ENCODE results near the gene NPAS3.

Gene NPAS3

DNA sequence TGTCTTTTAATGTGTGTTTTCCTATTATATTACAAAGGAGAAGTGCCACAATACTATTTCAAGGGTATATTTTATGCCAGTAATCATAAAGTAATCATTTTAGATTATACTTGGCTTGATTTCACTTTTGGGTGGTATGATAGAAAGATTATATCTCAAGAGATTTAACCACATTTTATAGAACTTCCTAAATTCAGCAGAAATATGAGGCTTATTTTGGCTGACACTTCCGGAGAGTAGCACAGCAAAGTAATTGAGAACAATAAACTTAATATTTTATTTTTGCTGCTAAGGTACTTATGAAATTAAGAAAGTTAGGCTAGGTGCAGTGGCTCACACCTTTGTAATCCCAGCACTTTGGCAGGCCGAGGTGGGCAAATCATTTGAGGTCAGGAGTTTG, 319.1 kb downstream of the NPAS3 start (continued):
- TF ChIP-seq, protein P1, sequence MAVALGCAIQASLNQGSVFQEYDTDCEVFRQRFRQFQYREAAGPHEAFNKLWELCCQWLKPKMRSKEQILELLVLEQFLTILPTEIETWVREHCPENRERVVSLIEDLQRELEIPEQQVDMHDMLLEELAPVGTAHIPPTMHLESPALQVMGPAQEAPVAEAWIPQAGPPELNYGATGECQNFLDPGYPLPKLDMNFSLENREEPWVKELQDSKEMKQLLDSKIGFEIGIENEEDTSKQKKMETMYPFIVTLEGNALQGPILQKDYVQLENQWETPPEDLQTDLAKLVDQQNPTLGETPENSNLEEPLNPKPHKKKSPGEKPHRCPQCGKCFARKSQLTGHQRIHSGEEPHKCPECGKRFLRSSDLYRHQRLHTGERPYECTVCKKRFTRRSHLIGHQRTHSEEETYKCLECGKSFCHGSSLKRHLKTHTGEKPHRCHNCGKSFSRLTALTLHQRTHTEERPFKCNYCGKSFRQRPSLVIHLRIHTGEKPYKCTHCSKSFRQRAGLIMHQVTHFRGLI (tag by site-specific recombination; IDR thresholded peaks at IDR 0.05), result no peak

DNA sequence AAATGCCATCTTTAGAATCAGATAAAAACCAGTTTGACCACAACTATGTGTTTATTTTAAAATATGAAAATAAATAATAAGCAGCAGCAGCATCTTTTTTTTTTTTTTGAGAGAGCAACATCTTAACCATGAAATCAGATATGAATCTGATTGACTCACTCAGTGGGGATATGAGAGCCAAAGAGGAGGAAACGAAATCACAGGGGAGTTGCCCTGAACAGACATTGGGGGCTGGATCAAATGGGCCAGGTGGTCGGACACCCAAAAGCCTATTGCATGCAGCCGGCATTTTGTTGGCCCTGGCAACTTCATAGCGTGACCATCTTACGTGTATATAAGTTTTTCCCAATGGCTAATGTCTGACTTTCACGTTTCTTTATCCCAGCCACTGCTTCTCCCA, 321.1 kb downstream of the NPAS3 start:
- Histone ChIP-seq H3K36me3 (ENCODE audit: control insufficient read depth in 2 of 2, insufficient read depth in 1 of 2, low read length in 2 of 2) (no peaks in the 10 kb centered on the region), H3K27ac (ENCODE audit: extremely low read depth, low read depth, low read length) (no peak overlapping the region), H3K4me3 (ENCODE audit: low read depth, low read length) (no peak overlapping the region), H3K4me1 (ENCODE audit: control insufficient read depth, insufficient read depth, low read length) (no peaks in the 10 kb centered on the region), H3K9me3 (ENCODE audit: control insufficient read depth, insufficient read depth, low read depth, low read length) (no peaks in the 10 kb centered on the region)
- TF ChIP-seq, protein P2, sequence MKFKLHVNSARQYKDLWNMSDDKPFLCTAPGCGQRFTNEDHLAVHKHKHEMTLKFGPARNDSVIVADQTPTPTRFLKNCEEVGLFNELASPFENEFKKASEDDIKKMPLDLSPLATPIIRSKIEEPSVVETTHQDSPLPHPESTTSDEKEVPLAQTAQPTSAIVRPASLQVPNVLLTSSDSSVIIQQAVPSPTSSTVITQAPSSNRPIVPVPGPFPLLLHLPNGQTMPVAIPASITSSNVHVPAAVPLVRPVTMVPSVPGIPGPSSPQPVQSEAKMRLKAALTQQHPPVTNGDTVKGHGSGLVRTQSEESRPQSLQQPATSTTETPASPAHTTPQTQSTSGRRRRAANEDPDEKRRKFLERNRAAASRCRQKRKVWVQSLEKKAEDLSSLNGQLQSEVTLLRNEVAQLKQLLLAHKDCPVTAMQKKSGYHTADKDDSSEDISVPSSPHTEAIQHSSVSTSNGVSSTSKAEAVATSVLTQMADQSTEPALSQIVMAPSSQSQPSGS (tag by site-specific recombination; IDR thresholded peaks at IDR 0.05; ENCODE audit: low read depth), result no peak
- TF ChIP-seq ZNF670 (tag by site-specific recombination; IDR thresholded peaks at IDR 0.05; ENCODE audit: low read depth) (no peak), BCL11A (tag by site-specific recombination; IDR thresholded peaks at IDR 0.05; ENCODE audit: low read depth) (no peak), KLF9 (tag by site-specific recombination; IDR thresholded peaks at IDR 0.05; ENCODE audit: low read depth) (no peak), KLF1 (tag by site-specific recombination; IDR thresholded peaks at IDR 0.05) (no peak), ZNF19 (tag by site-specific recombination; IDR thresholded peaks at IDR 0.05; ENCODE audit: low read depth) (no peak), ZNF658 (tag by site-specific recombination; IDR thresholded peaks at IDR 0.05) (no peak), ZNF155 (tag by site-specific recombination; IDR thresholded peaks at IDR 0.05) (no peak), SP3 (tag by site-specific recombination; IDR thresholded peaks at IDR 0.05) (no peak), ZNF558 (tag by site-specific recombination; IDR thresholded peaks at IDR 0.05) (no peak), ZNF529 (tag by site-specific recombination; IDR thresholded peaks at IDR 0.05; ENCODE audit: insufficient replicate concordance) (no peak), ZNF837 (tag by site-specific recombination; IDR thresholded peaks at IDR 0.05) (no peak), OSR2 (tag by site-specific recombination; IDR thresholded peaks at IDR 0.05) (no peak), ZNF626 (tag by site-specific recombination; IDR thresholded peaks at IDR 0.05) (no peak), GLIS1 (tag by site-specific recombination; IDR thresholded peaks at IDR 0.05) (no peak), ZNF114 (tag by site-specific recombination; IDR thresholded peaks at IDR 0.05) (no peak)
- TF ChIP-seq, protein P3, sequence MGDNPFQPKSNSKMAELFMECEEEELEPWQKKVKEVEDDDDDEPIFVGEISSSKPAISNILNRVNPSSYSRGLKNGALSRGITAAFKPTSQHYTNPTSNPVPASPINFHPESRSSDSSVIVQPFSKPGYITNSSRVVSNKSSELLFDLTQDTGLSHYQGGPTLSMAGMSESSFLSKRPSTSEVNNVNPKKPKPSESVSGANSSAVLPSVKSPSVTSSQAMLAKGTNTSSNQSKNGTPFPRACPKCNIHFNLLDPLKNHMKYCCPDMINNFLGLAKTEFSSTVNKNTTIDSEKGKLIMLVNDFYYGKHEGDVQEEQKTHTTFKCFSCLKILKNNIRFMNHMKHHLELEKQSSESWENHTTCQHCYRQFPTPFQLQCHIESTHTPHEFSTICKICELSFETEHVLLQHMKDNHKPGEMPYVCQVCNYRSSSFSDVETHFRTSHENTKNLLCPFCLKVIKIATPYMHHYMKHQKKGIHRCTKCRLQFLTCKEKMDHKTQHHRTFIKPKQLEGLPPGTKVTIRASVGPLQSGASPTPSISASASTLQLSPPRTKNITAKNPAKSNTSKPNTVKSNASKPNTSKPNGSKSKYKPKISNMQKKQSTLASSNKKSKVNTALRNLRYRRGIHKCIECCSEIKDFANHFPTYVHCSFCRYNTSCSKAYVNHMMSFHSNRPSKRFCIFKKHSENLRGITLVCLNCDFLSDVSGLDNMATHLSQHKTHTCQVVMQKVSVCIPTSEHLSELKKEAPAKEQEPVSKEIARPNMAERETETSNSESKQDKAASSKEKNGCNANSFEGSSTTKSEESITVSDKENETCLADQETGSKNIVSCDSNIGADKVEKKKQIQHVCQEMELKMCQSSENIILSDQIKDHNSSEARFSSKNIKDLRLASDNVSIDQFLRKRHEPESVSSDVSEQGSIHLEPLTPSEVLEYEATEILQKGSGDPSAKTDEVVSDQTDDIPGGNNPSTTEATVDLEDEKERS (tag by site-specific recombination; IDR thresholded peaks at IDR 0.05), result no peak
- TF ChIP-seq, protein P4, sequence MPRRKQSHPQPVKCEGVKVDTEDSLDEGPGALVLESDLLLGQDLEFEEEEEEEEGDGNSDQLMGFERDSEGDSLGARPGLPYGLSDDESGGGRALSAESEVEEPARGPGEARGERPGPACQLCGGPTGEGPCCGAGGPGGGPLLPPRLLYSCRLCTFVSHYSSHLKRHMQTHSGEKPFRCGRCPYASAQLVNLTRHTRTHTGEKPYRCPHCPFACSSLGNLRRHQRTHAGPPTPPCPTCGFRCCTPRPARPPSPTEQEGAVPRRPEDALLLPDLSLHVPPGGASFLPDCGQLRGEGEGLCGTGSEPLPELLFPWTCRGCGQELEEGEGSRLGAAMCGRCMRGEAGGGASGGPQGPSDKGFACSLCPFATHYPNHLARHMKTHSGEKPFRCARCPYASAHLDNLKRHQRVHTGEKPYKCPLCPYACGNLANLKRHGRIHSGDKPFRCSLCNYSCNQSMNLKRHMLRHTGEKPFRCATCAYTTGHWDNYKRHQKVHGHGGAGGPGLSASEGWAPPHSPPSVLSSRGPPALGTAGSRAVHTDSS (tag by site-specific recombination; IDR thresholded peaks at IDR 0.05), result no peak
- TF ChIP-seq, protein P5, sequence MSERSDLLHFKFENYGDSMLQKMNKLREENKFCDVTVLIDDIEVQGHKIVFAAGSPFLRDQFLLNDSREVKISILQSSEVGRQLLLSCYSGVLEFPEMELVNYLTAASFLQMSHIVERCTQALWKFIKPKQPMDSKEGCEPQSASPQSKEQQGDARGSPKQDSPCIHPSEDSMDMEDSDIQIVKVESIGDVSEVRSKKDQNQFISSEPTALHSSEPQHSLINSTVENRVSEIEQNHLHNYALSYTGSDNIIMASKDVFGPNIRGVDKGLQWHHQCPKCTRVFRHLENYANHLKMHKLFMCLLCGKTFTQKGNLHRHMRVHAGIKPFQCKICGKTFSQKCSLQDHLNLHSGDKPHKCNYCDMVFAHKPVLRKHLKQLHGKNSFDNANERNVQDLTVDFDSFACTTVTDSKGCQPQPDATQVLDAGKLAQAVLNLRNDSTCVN (tag by site-specific recombination; optimal IDR thresholded peaks at IDR 0.05), result no peak
- TF ChIP-seq, protein P6, sequence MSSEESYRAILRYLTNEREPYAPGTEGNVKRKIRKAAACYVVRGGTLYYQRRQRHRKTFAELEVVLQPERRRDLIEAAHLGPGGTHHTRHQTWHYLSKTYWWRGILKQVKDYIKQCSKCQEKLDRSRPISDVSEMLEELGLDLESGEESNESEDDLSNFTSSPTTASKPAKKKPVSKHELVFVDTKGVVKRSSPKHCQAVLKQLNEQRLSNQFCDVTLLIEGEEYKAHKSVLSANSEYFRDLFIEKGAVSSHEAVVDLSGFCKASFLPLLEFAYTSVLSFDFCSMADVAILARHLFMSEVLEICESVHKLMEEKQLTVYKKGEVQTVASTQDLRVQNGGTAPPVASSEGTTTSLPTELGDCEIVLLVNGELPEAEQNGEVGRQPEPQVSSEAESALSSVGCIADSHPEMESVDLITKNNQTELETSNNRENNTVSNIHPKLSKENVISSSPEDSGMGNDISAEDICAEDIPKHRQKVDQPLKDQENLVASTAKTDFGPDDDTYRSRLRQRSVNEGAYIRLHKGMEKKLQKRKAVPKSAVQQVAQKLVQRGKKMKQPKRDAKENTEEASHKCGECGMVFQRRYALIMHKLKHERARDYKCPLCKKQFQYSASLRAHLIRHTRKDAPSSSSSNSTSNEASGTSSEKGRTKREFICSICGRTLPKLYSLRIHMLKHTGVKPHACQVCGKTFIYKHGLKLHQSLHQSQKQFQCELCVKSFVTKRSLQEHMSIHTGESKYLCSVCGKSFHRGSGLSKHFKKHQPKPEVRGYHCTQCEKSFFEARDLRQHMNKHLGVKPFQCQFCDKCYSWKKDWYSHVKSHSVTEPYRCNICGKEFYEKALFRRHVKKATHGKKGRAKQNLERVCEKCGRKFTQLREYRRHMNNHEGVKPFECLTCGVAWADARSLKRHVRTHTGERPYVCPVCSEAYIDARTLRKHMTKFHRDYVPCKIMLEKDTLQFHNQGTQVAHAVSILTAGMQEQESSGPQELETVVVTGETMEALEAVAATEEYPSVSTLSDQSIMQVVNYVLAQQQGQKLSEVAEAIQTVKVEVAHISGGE (tag by site-specific recombination; conservative IDR thresholded peaks at IDR 0.05; ENCODE audit: low read depth), result no peak
- ChIA-PET CTCF (no interaction called here), POLR2A (no interaction called here)
